ENCODE data around the gene MSH3.
"Not testable (repeated sequence)": the region's sequence is repeated elsewhere in the genome, so short reads cannot be mapped to it uniquely, and the experiment has no call there.

The MSH3 gene

GRCh38 chr5:80656425-80656824 is 2.0 kb downstream of the MSH3 start:
- no peak overlapping the region for H3K27ac ChIP-seq
- TF ChIP-seq CTCF (conservative IDR thresholded peaks at IDR 0.05) (no peak; the same call in 1 of the 2 replicates), ZFX (IDR thresholded peaks at IDR 0.05) (no peak)

- H3K27ac ChIP-seq = no peak overlapping the region
- TF ChIP-seq ZFX (IDR thresholded peaks at IDR 0.05) = no peak
- no peak for TF ChIP-seq CTCF (conservative IDR thresholded peaks at IDR 0.05)
Measured at GRCh38 chr5:80659106-80659505, 4.7 kb downstream of the MSH3 start.

GRCh38 chr5:80660661-80661060 is 6.2 kb downstream of the MSH3 start:
- not testable (repeated sequence) for H3K27ac ChIP-seq

- H3K27ac ChIP-seq = no peak overlapping the region
- TF ChIP-seq ZFX (IDR thresholded peaks at IDR 0.05) (no peak), CTCF (conservative IDR thresholded peaks at IDR 0.05) (no peak)
Measured at GRCh38 chr5:80662108-80662507, 7.7 kb downstream of the MSH3 start.

GRCh38 chr5:80665057-80665456 is 10.6 kb downstream of the MSH3 start:
- TF ChIP-seq ZFX (IDR thresholded peaks at IDR 0.05) = no peak
- no peak for TF ChIP-seq CTCF (conservative IDR thresholded peaks at IDR 0.05)
- H3K27ac ChIP-seq = no peak overlapping the region

GRCh38 chr5:80667384-80667783 is 12.9 kb downstream of the MSH3 start:
- H3K27ac ChIP-seq = no peak overlapping the region
- TF ChIP-seq CTCF (conservative IDR thresholded peaks at IDR 0.05) = no peak
- TF ChIP-seq ZFX (IDR thresholded peaks at IDR 0.05) = no peak

GRCh38 chr5:80668016-80668969 is 13.8 kb downstream of the MSH3 start:
- TF ChIP-seq ZFX (IDR thresholded peaks at IDR 0.05) (no peak), CTCF (conservative IDR thresholded peaks at IDR 0.05) (no peak)
- no peak overlapping the region for H3K27ac ChIP-seq
